ENCODE measurements around the gene CSF1R. TPM values are rescaled to one million over a fixed set of nuclear protein-coding genes. Genes with fewer than 3 reads are reported as not detected.

Gene CSF1R
- polyA plus RNA-seq, 2 of the 4 experiments (the other 2 are of a cell fraction): 0.06 TPM; not detected in 1

DNA sequence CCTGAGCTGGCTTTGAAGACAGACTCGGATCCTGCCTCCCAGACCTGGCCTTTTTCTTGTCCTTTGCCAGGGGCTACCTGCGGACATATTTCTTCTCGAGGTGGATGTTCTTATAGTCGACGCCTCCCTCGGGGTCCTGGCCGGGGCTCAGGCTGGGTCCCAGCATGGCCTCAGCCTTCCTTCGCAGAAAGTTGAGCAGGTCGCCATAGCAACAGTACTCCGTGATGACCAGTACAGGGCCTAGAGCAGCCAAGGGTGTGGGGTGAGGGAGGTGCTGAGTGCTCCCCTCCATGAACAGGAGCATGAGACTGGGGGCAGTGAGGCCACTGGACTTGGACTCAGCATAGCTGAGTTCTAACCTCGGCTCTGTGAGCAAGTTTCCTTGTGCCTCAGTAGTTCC is 26.7 kb downstream of the CSF1R start:
- ATAC-seq (no peak), FAIRE-seq (no peak), DNase-seq (ENCODE audit: low read depth in 1 of 2, low spot score in 1 of 2) (no peak)
- 89% methylated on average over 10 of the region's 11 CpGs for WGBS (ENCODE audit: missing lambda C conversion rate)
- H3K4me2 ChIP-seq: no peak overlapping the region
- TF ChIP-seq GATA3 (IDR thresholded peaks at IDR 0.05; ENCODE audit: borderline replicate concordance): no peak
- no peak for TF ChIP-seq POLR2A (IDR thresholded peaks at IDR 0.05; ENCODE audit: low read length)
- TF ChIP-seq ZNF302 (CRISPR knock-in tag; IDR thresholded peaks at IDR 0.05): no peak
- no peak for TF ChIP-seq POLR2AphosphoS2 (conservative IDR thresholded peaks at IDR 0.05; ENCODE audit: low read length)
- no peak for TF ChIP-seq HOXA7 (CRISPR knock-in tag; IDR thresholded peaks at IDR 0.05)
- TF ChIP-seq, protein P1, sequence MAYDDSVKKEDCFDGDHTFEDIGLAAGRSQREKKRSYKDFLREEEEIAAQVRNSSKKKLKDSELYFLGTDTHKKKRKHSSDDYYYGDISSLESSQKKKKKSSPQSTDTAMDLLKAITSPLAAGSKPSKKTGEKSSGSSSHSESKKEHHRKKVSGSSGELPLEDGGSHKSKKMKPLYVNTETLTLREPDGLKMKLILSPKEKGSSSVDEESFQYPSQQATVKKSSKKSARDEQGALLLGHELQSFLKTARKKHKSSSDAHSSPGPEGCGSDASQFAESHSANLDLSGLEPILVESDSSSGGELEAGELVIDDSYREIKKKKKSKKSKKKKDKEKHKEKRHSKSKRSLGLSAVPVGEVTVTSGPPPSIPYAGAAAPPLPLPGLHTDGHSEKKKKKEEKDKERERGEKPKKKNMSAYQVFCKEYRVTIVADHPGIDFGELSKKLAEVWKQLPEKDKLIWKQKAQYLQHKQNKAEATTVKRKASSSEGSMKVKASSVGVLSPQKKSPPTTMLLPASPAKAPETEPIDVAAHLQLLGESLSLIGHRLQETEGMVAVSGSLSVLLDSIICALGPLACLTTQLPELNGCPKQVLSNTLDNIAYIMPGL (CRISPR knock-in tag; IDR thresholded peaks at IDR 0.05; ENCODE audit: borderline replicate concordance): no peak
- no peak for TF ChIP-seq RNF2 (IDR thresholded peaks at IDR 0.05; ENCODE audit: borderline replicate concordance, low read depth)
- no peak for TF ChIP-seq EHMT2 (IDR thresholded peaks at IDR 0.05; ENCODE audit: low read depth)
- H3K4me3 ChIP-seq: no peak overlapping the region
- ChIA-PET POLR2A (no interaction called here), CTCF (interaction anchor here (2.0 kb wide), 1 partner anchor 62 kb away, joined by 7 read pairs; no protein-coding TSS in a partner anchor)
- H3K9me3 ChIP-seq: no peaks in the 10 kb centered on the region
- H3K27ac ChIP-seq: no peak overlapping the region
- no peaks in the 10 kb centered on the region for H3K4me1 ChIP-seq

DNA sequence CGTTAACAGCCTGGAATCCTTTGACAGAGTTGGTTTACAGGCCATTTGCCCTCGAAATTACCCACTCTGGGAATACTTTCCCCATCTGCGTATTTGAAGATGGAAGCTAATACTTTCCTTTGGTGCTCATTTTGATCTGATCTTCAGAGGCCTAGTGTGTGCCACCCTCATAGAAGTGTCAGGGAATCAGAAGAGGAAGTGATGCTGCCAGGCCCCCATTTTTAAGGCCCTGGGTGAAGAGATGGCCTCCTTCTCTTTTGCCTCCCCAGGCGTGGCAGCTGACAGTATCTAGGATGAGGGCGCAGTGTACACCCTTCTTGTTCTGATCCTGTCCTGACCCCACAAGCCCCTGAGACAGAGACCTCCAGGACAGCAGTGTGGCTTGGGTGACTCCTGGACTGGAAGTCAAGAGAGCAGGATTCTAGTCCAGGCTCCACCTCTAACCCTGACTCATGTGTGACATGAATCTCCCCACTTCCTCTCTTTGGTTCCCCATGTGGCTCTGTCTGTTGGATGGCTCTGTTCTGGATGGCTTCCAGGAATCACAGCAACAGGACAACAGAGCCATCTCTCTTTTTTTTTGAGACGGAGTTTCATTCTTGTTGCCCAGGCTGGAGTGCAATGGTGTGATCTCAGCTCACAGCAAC is 27.8 kb downstream of the CSF1R start:
- no peaks in the 10 kb centered on the region for H3K9me3 ChIP-seq
- H3K4me3 ChIP-seq: no peak overlapping the region
- no peak overlapping the region for H3K27ac ChIP-seq
- FAIRE-seq: no peak
- no peak overlapping the region for H3K4me2 ChIP-seq
- TF ChIP-seq TP53 (CRISPR knock-in tag; IDR thresholded peaks at IDR 0.05) (no peak), KDM5A (IDR thresholded peaks at IDR 0.05) (no peak), RCOR1 (IDR thresholded peaks at IDR 0.05; ENCODE audit: low read depth, low read length) (no peak), MYC (IDR thresholded peaks at IDR 0.05; ENCODE audit: borderline replicate concordance, low read length) (no peak), NR3C1 (IDR thresholded peaks at IDR 0.05) (no peak), FOSB (CRISPR knock-in tag; IDR thresholded peaks at IDR 0.05) (no peak), RARB (CRISPR knock-in tag; IDR thresholded peaks at IDR 0.05) (no peak)
- TF ChIP-seq, protein P1 (CRISPR knock-in tag; IDR thresholded peaks at IDR 0.05; ENCODE audit: borderline replicate concordance): no peak
- TF ChIP-seq, protein P2, sequence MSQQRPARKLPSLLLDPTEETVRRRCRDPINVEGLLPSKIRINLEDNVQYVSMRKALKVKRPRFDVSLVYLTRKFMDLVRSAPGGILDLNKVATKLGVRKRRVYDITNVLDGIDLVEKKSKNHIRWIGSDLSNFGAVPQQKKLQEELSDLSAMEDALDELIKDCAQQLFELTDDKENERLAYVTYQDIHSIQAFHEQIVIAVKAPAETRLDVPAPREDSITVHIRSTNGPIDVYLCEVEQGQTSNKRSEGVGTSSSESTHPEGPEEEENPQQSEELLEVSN (IDR thresholded peaks at IDR 0.05; ENCODE audit: borderline replicate concordance, low read depth): no peak
- ChIA-PET CTCF (interaction anchor here (1.0 to 1.3 kb wide), 3 partner anchors 9 to 28 kb away, joined by 3 to 4 read pairs (median 3); no protein-coding TSS in a partner anchor), POLR2A (no interaction called here)
- WGBS (ENCODE audit: missing lambda C conversion rate): 87% methylated on average over 6 of the region's 6 CpGs
- H3K4me1 ChIP-seq: no peaks in the 10 kb centered on the region
- ATAC-seq: peak in 1 of 2 experiments; percentile 9; a peak in 1 of 6 replicates
- DNase-seq (ENCODE audit: low read depth in 1 of 2, low spot score in 1 of 2): no peak

DNA sequence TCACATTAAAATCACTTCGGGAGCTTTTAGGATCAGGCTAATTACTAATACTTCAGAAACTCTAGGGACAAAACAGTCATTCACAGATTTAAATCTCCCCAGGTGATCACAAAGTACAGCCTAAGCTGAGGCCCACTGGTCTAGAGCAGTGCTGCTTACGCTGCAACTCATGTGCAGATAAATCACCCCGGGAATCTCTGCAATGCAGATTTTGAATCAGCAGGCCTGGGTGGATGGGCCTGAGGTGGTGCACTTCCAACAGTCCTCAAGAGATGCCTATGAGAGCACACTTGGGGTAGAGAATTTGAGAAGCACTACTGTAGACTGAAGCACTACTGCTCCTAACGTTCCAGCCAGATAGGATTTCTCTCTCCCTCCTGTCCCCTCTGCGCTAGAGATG is 28.4 kb downstream of the CSF1R start:
- no peak overlapping the region for H3K4me2 ChIP-seq
- WGBS (ENCODE audit: missing lambda C conversion rate): 83% methylated on average over 5 of the region's 5 CpGs
- TF ChIP-seq POLR2A (IDR thresholded peaks at IDR 0.05; ENCODE audit: low read length) (no peak), KDM5A (IDR thresholded peaks at IDR 0.05) (no peak), EHF (CRISPR knock-in tag; IDR thresholded peaks at IDR 0.05) (no peak), CEBPB (IDR thresholded peaks at IDR 0.05) (no peak)
- TF ChIP-seq, protein P3, sequence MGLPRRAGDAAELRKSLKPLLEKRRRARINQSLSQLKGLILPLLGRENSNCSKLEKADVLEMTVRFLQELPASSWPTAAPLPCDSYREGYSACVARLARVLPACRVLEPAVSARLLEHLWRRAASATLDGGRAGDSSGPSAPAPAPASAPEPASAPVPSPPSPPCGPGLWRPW (IDR thresholded peaks at IDR 0.05): no peak
- CTCF ChIA-PET: interaction anchor here (1.0 to 1.3 kb wide), 3 partner anchors 8 to 28 kb away, joined by 3 to 4 read pairs (median 3); no protein-coding TSS in a partner anchor
- DNase-seq (ENCODE audit: low read depth in 1 of 2, low spot score in 1 of 2): no peak
- H3K27ac ChIP-seq: no peak overlapping the region
- H3K4me1 ChIP-seq: peaks cover 2% of the 10 kb centered on the region
- no peaks in the 10 kb centered on the region for H3K9me3 ChIP-seq
- POLR2A ChIA-PET: no interaction called here
- H3K4me3 ChIP-seq: no peak overlapping the region
- no peak; a peak in 2 of 6 replicates for ATAC-seq
- FAIRE-seq: no peak

All from A549 (cell line).